Measurements from ENCODE around the gene BRS3. TPM values are rescaled to one million over a fixed set of nuclear protein-coding genes. Genes with fewer than 3 reads are reported as not detected.

BRS3 gene
- total RNA-seq, 2 experiments from 2014 or later, result not detected

- intact Hi-C loops (cut with DNase I, micrococcal nuclease), result no loop called here
- Mint-ChIP-seq H3K4me1 (ENCODE audit: low read depth) (no peaks in the 10 kb centered on the region), H3K36me3 (ENCODE audit: low read depth) (no peaks in the 10 kb centered on the region), H3K27me3 (no peaks in the 10 kb centered on the region), H3K4me3 (no peak overlapping the region), H3K27ac (no peak overlapping the region), H3K9me3 (no peaks in the 10 kb centered on the region)
- H3K27ac ChIP-seq (ENCODE audit: low read depth in 1 of 2, low read length in 2 of 2), result no peak overlapping the region
- ATAC-seq (ENCODE audit: poor library complexity) (no peak), DNase-seq (no peak)
- CTCF ChIA-PET, result no interaction called here
- H3K27me3 ChIP-seq (ENCODE audit: control insufficient read depth in 1 of 2, insufficient read depth in 2 of 2, low read length in 2 of 2), result no peaks in the 10 kb centered on the region
- H3K4me1 ChIP-seq (ENCODE audit: insufficient read depth, low read length), result no peaks in the 10 kb centered on the region
- POLR2A ChIA-PET, result no interaction called here
- H3K4me3 ChIP-seq (ENCODE audit: low read length), result no peak overlapping the region
- TF ChIP-seq CTCF (IDR thresholded peaks at IDR 0.05), result no peak
- no peaks in the 10 kb centered on the region for H3K9me3 ChIP-seq (ENCODE audit: control insufficient read depth in 1 of 2, insufficient read depth in 1 of 2, low read length in 2 of 2)
- no peaks in the 10 kb centered on the region for H3K36me3 ChIP-seq (ENCODE audit: insufficient read depth, low read length)
Observed at GRCh38 chrX:136523770-136524169, 36.0 kb downstream of the BRS3 start.

GRCh38 chrX:136525738-136526606 lies 38.2 kb downstream of the BRS3 start:
- DNase-seq (no peak), ATAC-seq (ENCODE audit: poor library complexity) (no peak)
- Mint-ChIP-seq H3K9me3 (no peaks in the 10 kb centered on the region), H3K4me3 (no peak overlapping the region), H3K4me1 (ENCODE audit: low read depth) (no peaks in the 10 kb centered on the region), H3K27me3 (no peaks in the 10 kb centered on the region), H3K36me3 (ENCODE audit: low read depth) (no peaks in the 10 kb centered on the region), H3K27ac (no peak overlapping the region)
- no peak for TF ChIP-seq CTCF (IDR thresholded peaks at IDR 0.05)
- Histone ChIP-seq H3K27me3 (ENCODE audit: control insufficient read depth in 1 of 2, insufficient read depth in 2 of 2, low read length in 2 of 2) (no peaks in the 10 kb centered on the region), H3K36me3 (ENCODE audit: insufficient read depth, low read length) (no peaks in the 10 kb centered on the region), H3K4me3 (ENCODE audit: low read length) (no peak overlapping the region), H3K9me3 (ENCODE audit: control insufficient read depth in 1 of 2, insufficient read depth in 1 of 2, low read length in 2 of 2) (no peaks in the 10 kb centered on the region), H3K4me1 (ENCODE audit: insufficient read depth, low read length) (no peaks in the 10 kb centered on the region), H3K27ac (ENCODE audit: low read depth in 1 of 2, low read length in 2 of 2) (no peak overlapping the region)
- ChIA-PET POLR2A (no interaction called here), CTCF (no interaction called here)
- intact Hi-C loops (cut with DNase I, micrococcal nuclease), result no loop called here

- DNase-seq (no peak), ATAC-seq (ENCODE audit: poor library complexity) (no peak)
- Mint-ChIP-seq H3K36me3 (ENCODE audit: low read depth) (no peaks in the 10 kb centered on the region), H3K27ac (no peak overlapping the region), H3K27me3 (no peaks in the 10 kb centered on the region), H3K4me3 (no peak overlapping the region), H3K4me1 (ENCODE audit: low read depth) (no peaks in the 10 kb centered on the region), H3K9me3 (no peaks in the 10 kb centered on the region)
- ChIA-PET CTCF (no interaction called here), POLR2A (no interaction called here)
- Histone ChIP-seq H3K36me3 (ENCODE audit: insufficient read depth, low read length) (no peaks in the 10 kb centered on the region), H3K27ac (ENCODE audit: low read depth in 1 of 2, low read length in 2 of 2) (no peak overlapping the region), H3K9me3 (ENCODE audit: control insufficient read depth in 1 of 2, insufficient read depth in 1 of 2, low read length in 2 of 2) (no peaks in the 10 kb centered on the region), H3K4me3 (ENCODE audit: low read length) (no peak overlapping the region), H3K27me3 (ENCODE audit: control insufficient read depth in 1 of 2, insufficient read depth in 2 of 2, low read length in 2 of 2) (no peaks in the 10 kb centered on the region), H3K4me1 (ENCODE audit: insufficient read depth, low read length) (no peaks in the 10 kb centered on the region)
- intact Hi-C loops (cut with DNase I, micrococcal nuclease), result no loop called here
- TF ChIP-seq CTCF (IDR thresholded peaks at IDR 0.05), result no peak
Observed at GRCh38 chrX:136528645-136529315, 41.0 kb downstream of the BRS3 start.

Data from CD4-positive, alpha-beta T cell (primary cell).